LNCaP clone FGC (cell line): ENCODE measurements around the gene ACSF2.

ENCODE experiments used
- DNase-seq: peaks from one replicate; pipeline ENCODE4 v3.0.0-alpha.2; 2011; ENCODE audit warnings: low read depth
- H3K4me3 ChIP-seq: 2 replicates; pipeline ENCODE4 v1.5.1; 2011; ENCODE audit warnings: mild to moderate bottlenecking, low read depth, low read length, control low read depth
- CTCF ChIP-seq: IDR thresholded peaks from 2 replicates; pipeline ENCODE4 v1.5.1; 2012; ENCODE audit warnings: mild to moderate bottlenecking; ENCODE audit not compliant: control insufficient read depth, insufficient read depth; ENCODE audit errors: extremely low read depth

Gene ACSF2

GRCh38 chr17:50488880-50489279, 62.9 kb downstream of the ACSF2 start:
- no peak for DNase-seq
- no peak for TF ChIP-seq CTCF

GRCh38 chr17:50491505-50491904, 65.5 kb downstream of the ACSF2 start:
- TF ChIP-seq CTCF = no peak
- DNase-seq = no peak
- no peak overlapping the region for H3K4me3 ChIP-seq

More at GRCh38 chr17:50488880-50489279, 62.9 kb downstream of the ACSF2 start:
- no peak overlapping the region for H3K4me3 ChIP-seq

GRCh38 chr17:50492214-50492613, 66.2 kb downstream of the ACSF2 start:
- TF ChIP-seq CTCF = no peak
- DNase-seq = no peak
- H3K4me3 ChIP-seq = no peak overlapping the region

- DNase-seq = no peak
- TF ChIP-seq CTCF = no peak
- no peak overlapping the region for H3K4me3 ChIP-seq
Observed at GRCh38 chr17:50493744-50494143, 67.7 kb downstream of the ACSF2 start.

GRCh38 chr17:50495217-50495823, 69.3 kb downstream of the ACSF2 start:
- no peak for TF ChIP-seq CTCF
- no peak for DNase-seq
- H3K4me3 ChIP-seq = no peak overlapping the region

GRCh38 chr17:50495918-50496317, 69.9 kb downstream of the ACSF2 start:
- no peak overlapping the region for H3K4me3 ChIP-seq
- no peak for TF ChIP-seq CTCF
- no peak for DNase-seq
